Measurements from ENCODE around the gene TBC1D22B.

The TBC1D22B gene

GRCh38 chr6:37309046-37309445, 51.5 kb downstream of the TBC1D22B start:
- H3K79me2 ChIP-seq (ENCODE audit: insufficient read depth, low read length): no peaks in the 10 kb centered on the region
- H3K4me2 ChIP-seq (ENCODE audit: low read depth, low read length, poor library complexity, severe bottlenecking): no peak overlapping the region
- H3K27me3 ChIP-seq (ENCODE audit: low read length): no peaks in the 10 kb centered on the region
- no peaks in the 10 kb centered on the region for H4K20me1 ChIP-seq (ENCODE audit: low read depth, low read length)
- no peaks in the 10 kb centered on the region for H3K9me3 ChIP-seq (ENCODE audit: insufficient read depth, low read length)
- H3F3A ChIP-seq (ENCODE audit: insufficient read depth): no peaks in the 10 kb centered on the region
- no peak overlapping the region for H2AFZ ChIP-seq (ENCODE audit: low read depth, low read length, severe bottlenecking)
- H3K27ac ChIP-seq (ENCODE audit: low read depth, low read length): no peak overlapping the region
- H3K9ac ChIP-seq (ENCODE audit: low read length): no peak overlapping the region
- no peaks in the 10 kb centered on the region for H3K36me3 ChIP-seq (ENCODE audit: low read length)
- H3K4me3 ChIP-seq (ENCODE audit: insufficient read depth, low read length, poor library complexity, severe bottlenecking): no peak overlapping the region
- TF ChIP-seq, protein P1, sequence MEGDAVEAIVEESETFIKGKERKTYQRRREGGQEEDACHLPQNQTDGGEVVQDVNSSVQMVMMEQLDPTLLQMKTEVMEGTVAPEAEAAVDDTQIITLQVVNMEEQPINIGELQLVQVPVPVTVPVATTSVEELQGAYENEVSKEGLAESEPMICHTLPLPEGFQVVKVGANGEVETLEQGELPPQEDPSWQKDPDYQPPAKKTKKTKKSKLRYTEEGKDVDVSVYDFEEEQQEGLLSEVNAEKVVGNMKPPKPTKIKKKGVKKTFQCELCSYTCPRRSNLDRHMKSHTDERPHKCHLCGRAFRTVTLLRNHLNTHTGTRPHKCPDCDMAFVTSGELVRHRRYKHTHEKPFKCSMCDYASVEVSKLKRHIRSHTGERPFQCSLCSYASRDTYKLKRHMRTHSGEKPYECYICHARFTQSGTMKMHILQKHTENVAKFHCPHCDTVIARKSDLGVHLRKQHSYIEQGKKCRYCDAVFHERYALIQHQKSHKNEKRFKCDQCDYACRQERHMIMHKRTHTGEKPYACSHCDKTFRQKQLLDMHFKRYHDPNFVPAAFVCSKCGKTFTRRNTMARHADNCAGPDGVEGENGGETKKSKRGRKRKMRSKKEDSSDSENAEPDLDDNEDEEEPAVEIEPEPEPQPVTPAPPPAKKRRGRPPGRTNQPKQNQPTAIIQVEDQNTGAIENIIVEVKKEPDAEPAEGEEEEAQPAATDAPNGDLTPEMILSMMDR (IDR thresholded peaks at IDR 0.05; ENCODE audit: insufficient read depth, low read length, poor library complexity, severe bottlenecking): no peak
- TF ChIP-seq EZH2phosphoT487 (conservative IDR thresholded peaks at IDR 0.05; ENCODE audit: low read length): no peak
- H3K9me2 ChIP-seq (replicated peaks; ENCODE audit: insufficient read depth, low read length): no peaks in the 10 kb centered on the region

DNA sequence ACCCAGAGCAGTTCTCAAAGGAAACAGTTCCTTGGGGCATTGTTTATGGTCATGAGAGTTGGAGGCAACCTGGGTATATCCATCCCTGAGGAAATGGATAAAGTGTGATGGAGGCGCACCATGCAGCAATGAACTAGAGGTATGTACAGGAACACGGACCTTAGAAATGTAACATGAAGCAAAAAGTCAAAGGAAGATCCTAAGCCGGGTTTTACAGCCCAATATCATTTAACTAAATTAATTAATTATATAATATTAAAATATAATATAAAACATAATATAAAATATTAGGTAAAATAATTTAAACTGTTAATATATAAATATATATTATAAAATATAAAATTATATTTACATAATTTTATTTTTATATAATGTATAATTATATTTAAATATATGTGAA, 52.1 kb downstream of the TBC1D22B start:
- H3K36me3 ChIP-seq (ENCODE audit: low read length): no peaks in the 10 kb centered on the region
- no peak overlapping the region for H2AFZ ChIP-seq (ENCODE audit: low read depth, low read length, severe bottlenecking)
- H3K27me3 ChIP-seq (ENCODE audit: low read length): no peaks in the 10 kb centered on the region
- no peaks in the 10 kb centered on the region for H3K9me2 ChIP-seq (replicated peaks; ENCODE audit: insufficient read depth, low read length)
- H3K4me2 ChIP-seq (ENCODE audit: low read depth, low read length, poor library complexity, severe bottlenecking): no peak overlapping the region
- no peak overlapping the region for H3K9ac ChIP-seq (ENCODE audit: low read length)
- H3F3A ChIP-seq (ENCODE audit: insufficient read depth): no peaks in the 10 kb centered on the region
- no peak overlapping the region for H3K27ac ChIP-seq (ENCODE audit: low read depth, low read length)
- no peak overlapping the region for H3K4me3 ChIP-seq (ENCODE audit: insufficient read depth, low read length, poor library complexity, severe bottlenecking)
- TF ChIP-seq EZH2phosphoT487 (conservative IDR thresholded peaks at IDR 0.05; ENCODE audit: low read length): no peak
- TF ChIP-seq, protein P1 (IDR thresholded peaks at IDR 0.05; ENCODE audit: insufficient read depth, low read length, poor library complexity, severe bottlenecking): no peak
- no peaks in the 10 kb centered on the region for H3K9me3 ChIP-seq (ENCODE audit: insufficient read depth, low read length)
- H4K20me1 ChIP-seq (ENCODE audit: low read depth, low read length): no peaks in the 10 kb centered on the region
- H3K79me2 ChIP-seq (ENCODE audit: insufficient read depth, low read length): no peaks in the 10 kb centered on the region

DNA sequence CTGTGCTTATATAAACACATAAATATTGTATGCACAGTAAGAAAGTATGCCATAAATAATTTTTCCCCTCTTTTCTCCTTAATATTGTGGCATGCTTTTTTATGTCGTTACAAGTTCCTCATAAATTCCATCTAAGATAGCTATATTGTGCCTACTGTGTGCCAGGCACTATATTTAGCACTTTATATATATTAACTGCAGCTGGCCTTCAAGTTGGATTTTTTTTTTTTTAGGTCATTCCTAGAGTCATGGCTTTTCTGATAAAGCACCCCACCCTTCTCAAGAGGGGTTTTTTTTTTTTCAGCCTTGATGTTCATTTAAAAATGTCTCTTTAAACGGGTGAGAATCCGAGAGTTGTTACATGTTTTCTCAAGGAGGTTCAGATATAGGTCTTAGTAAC, 53.4 kb downstream of the TBC1D22B start:
- no peaks in the 10 kb centered on the region for H3K36me3 ChIP-seq (ENCODE audit: low read length)
- no peak overlapping the region for H3K4me2 ChIP-seq (ENCODE audit: low read depth, low read length, poor library complexity, severe bottlenecking)
- no peaks in the 10 kb centered on the region for H4K20me1 ChIP-seq (ENCODE audit: low read depth, low read length)
- no peak overlapping the region for H2AFZ ChIP-seq (ENCODE audit: low read depth, low read length, severe bottlenecking)
- H3K79me2 ChIP-seq (ENCODE audit: insufficient read depth, low read length): no peaks in the 10 kb centered on the region
- H3K9me3 ChIP-seq (ENCODE audit: insufficient read depth, low read length): no peaks in the 10 kb centered on the region
- H3K27me3 ChIP-seq (ENCODE audit: low read length): no peaks in the 10 kb centered on the region
- H3K27ac ChIP-seq (ENCODE audit: low read depth, low read length): no peak overlapping the region
- no peak overlapping the region for H3K9ac ChIP-seq (ENCODE audit: low read length)
- H3K9me2 ChIP-seq (replicated peaks; ENCODE audit: insufficient read depth, low read length): no peaks in the 10 kb centered on the region
- TF ChIP-seq, protein P1 (IDR thresholded peaks at IDR 0.05; ENCODE audit: insufficient read depth, low read length, poor library complexity, severe bottlenecking): no peak
- TF ChIP-seq EZH2phosphoT487 (conservative IDR thresholded peaks at IDR 0.05; ENCODE audit: low read length): no peak
- no peak overlapping the region for H3K4me3 ChIP-seq (ENCODE audit: insufficient read depth, low read length, poor library complexity, severe bottlenecking)
- H3F3A ChIP-seq (ENCODE audit: insufficient read depth): no peaks in the 10 kb centered on the region

Data from SU-DHL-6 (cell line).